Measurements from ENCODE around the gene TXK.

DNA sequence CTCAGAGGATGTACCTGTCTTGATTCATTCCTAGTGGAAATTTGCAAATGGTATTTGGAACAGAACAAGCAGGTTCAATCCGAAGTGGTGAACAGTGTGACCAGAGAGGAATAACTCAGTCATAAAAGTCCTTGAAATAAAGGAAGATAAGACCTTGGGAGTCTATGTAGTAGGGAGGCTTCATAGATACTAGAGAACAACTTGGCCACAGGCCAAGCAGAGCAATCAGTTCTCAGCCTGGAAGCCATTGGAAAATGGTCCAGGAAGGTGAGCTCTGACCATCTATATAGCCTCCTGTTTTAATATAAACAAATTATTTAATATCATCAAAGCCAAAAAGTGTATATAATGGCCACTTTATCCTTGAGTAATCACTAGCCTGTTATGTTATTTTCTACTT lies 11.3 kb downstream of the TXK start:
- TF ChIP-seq, protein P1, sequence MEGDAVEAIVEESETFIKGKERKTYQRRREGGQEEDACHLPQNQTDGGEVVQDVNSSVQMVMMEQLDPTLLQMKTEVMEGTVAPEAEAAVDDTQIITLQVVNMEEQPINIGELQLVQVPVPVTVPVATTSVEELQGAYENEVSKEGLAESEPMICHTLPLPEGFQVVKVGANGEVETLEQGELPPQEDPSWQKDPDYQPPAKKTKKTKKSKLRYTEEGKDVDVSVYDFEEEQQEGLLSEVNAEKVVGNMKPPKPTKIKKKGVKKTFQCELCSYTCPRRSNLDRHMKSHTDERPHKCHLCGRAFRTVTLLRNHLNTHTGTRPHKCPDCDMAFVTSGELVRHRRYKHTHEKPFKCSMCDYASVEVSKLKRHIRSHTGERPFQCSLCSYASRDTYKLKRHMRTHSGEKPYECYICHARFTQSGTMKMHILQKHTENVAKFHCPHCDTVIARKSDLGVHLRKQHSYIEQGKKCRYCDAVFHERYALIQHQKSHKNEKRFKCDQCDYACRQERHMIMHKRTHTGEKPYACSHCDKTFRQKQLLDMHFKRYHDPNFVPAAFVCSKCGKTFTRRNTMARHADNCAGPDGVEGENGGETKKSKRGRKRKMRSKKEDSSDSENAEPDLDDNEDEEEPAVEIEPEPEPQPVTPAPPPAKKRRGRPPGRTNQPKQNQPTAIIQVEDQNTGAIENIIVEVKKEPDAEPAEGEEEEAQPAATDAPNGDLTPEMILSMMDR (IDR thresholded peaks at IDR 0.05; ENCODE audit: poor library complexity) = no peak
- TF ChIP-seq EZH2 (IDR thresholded peaks at IDR 0.05; ENCODE audit: borderline replicate concordance) = no peak

All from hepatocyte (in vitro differentiated cells).